Lung (tissue), 12 donors: Measurements from ENCODE around the gene WDPCP. TPM values are rescaled to one million over a fixed set of nuclear protein-coding genes. Genes with fewer than 3 reads are reported as not detected.

ENCODE experiments used
- ATAC-seq: fragments of 200-7000 bp; cut with Tn5 transposase; one replicate; pipeline ENCODE4 v1.9.1; 2020; ENCODE audit warnings: moderate number of reproducible peaks; ENCODE audit not compliant: insufficient read depth, low FRiP score
- DNase-seq, 3 donors: peaks; one replicate each; pipeline ENCODE4 v3.0.0-alpha.2; 2013 to 2017
- H3K27ac ChIP-seq, 2 donors: one replicate each; pipeline ENCODE4 v1.5.1; 2013; ENCODE audit warnings: mild to moderate bottlenecking in 2 of 2, moderate library complexity in 2 of 2, control low read depth in 1 of 2, inconsistent platforms in 1 of 2, low read depth in 1 of 2, low read length in 1 of 2
- H3K27me3 ChIP-seq, 3 donors: one replicate each; pipeline ENCODE4 v1.5.1; 2013; ENCODE audit warnings: low read length in 2 of 3; ENCODE audit not compliant: control insufficient read depth in 3 of 3, insufficient read depth in 3 of 3
- H3K36me3 ChIP-seq, 4 donors: one replicate each; pipeline ENCODE4 v1.5.1; 2013; ENCODE audit warnings: low read length in 4 of 4, mild to moderate bottlenecking in 1 of 4, moderate library complexity in 1 of 4; ENCODE audit not compliant: control insufficient read depth in 4 of 4, insufficient read depth in 4 of 4
- H3K4me1 ChIP-seq, 5 donors: one replicate each; pipeline ENCODE4 v1.5.1; 2013; ENCODE audit warnings: low read length in 5 of 5, mild to moderate bottlenecking in 2 of 5, moderate library complexity in 1 of 5; ENCODE audit not compliant: control insufficient read depth in 5 of 5, insufficient read depth in 5 of 5
- H3K4me3 ChIP-seq: one replicate; pipeline ENCODE4 v1.5.1; 2013; ENCODE audit warnings: mild to moderate bottlenecking, control low read depth, moderate library complexity
- H3K9ac ChIP-seq, 2 donors: one replicate each; pipeline ENCODE4 v1.5.1; 2013; ENCODE audit warnings: low read length in 2 of 2, control low read depth in 1 of 2; ENCODE audit not compliant: insufficient read depth in 1 of 2
- H3K9me3 ChIP-seq, 4 donors: one replicate each; pipeline ENCODE4 v1.5.1; 2013; ENCODE audit warnings: low read length in 3 of 4, mild to moderate bottlenecking in 1 of 4, moderate library complexity in 1 of 4; ENCODE audit not compliant: control insufficient read depth in 4 of 4, insufficient read depth in 3 of 4
- WGBS, 2 donors: extraction: QIAGEN DNeasy Blood & Tissue Kit; methylation state at CpG; one replicate each; pipeline ENCODE4 v1.1.7; 2013; 5-methylcytosine and 5-hydroxymethylcytosine counted together
- polyA plus RNA-seq, 2 donors: library from polyadenylated mRNA; stranded (reverse); fragments of 200-250 nt; gene quantifications; one replicate each; pipeline ENCODE4 v1.2.1, GENCODE V29; 2013
- total RNA-seq, 2 donors: library from RNA; depleted of rRNA in 1 of 2; stranded (reverse); fragments of >200 nt in 1 of 2; gene quantifications; one replicate each; pipeline ENCODE4 v1.2.1, GENCODE V29; 2014 to 2021
- TF ChIP-seq, protein P1 (sequence below): IDR thresholded peaks from 2 replicates; pipeline ENCODE4 v1.5.1; 2012; ENCODE audit warnings: mild to moderate bottlenecking; ENCODE audit errors: control extremely low read depth, extremely low read depth
- donor health status: control.
- donor health status: control.
- donor health status: Bipolar disorder and iron deficiency.
- donor health status: healthy.
- donor health status: DM: yes; HTN: yes; CAD: no.

Gene WDPCP
- total and polyA plus RNA-seq, 4 donors = 2.3 to 40.7 (median 8.6) TPM

- Histone ChIP-seq H3K27me3 (no peaks in the 10 kb centered on the region), H3K4me3 (no peak overlapping the region), H3K27ac (no peak overlapping the region), H3K9me3 (no peaks in the 10 kb centered on the region), H3K36me3 (no peaks in the 10 kb centered on the region), H3K4me1 (peaks cover 0 to 5% (median 0%) of the 10 kb centered on the region in 5 donors), H3K9ac (no peak overlapping the region)
- TF ChIP-seq, protein P1, sequence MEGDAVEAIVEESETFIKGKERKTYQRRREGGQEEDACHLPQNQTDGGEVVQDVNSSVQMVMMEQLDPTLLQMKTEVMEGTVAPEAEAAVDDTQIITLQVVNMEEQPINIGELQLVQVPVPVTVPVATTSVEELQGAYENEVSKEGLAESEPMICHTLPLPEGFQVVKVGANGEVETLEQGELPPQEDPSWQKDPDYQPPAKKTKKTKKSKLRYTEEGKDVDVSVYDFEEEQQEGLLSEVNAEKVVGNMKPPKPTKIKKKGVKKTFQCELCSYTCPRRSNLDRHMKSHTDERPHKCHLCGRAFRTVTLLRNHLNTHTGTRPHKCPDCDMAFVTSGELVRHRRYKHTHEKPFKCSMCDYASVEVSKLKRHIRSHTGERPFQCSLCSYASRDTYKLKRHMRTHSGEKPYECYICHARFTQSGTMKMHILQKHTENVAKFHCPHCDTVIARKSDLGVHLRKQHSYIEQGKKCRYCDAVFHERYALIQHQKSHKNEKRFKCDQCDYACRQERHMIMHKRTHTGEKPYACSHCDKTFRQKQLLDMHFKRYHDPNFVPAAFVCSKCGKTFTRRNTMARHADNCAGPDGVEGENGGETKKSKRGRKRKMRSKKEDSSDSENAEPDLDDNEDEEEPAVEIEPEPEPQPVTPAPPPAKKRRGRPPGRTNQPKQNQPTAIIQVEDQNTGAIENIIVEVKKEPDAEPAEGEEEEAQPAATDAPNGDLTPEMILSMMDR = no peak
- ATAC-seq (no peak), DNase-seq (no peak)
- WGBS, 2 donors = 98 to 99% methylated on average over 2 of the region's 2 CpGs
These were observed 51.0 kb downstream of the WDPCP start for GRCh38 chr2:63537306-63537705.

DNA sequence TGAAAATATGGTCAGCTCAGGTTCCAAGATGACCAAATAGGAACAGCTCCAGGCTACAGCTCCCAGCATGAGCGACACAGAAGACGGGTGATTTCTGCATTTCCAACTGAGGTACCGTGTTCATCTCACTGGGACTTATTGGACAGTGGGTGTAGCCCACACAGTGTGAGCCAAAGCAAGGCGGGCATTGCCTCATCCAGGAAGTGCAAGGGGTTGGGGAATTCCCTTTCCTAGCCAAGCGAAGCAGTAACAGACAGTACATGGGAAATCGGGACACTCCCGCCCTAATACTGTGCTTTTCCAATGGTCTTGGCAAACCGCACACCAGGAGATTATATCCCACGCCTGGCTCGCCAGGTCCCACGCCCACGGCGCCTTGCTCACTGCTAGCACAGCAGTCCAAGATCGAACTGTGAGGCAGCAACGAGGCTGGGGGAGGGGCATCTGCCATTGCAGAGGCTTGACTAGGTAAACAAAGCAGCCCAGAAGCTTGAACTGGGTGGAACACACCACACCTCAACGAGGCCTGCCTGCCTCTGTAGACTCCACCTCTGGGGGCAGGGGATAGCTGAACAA, 57.5 kb downstream of the WDPCP start:
- Histone ChIP-seq H3K27me3 (no peaks in the 10 kb centered on the region), H3K36me3 (no peaks in the 10 kb centered on the region), H3K4me3 (no peak overlapping the region), H3K27ac (no peak overlapping the region), H3K9me3 (peaks cover 0 to 8% (median 1%) of the 10 kb centered on the region in 4 donors), H3K4me1 (no peaks in the 10 kb centered on the region), H3K9ac (no peak overlapping the region)
- no peak for ATAC-seq
- DNase-seq = no peak
- TF ChIP-seq, protein P1 = no peak
- 87 to 92% methylated on average over 16 of the region's 16 CpGs for WGBS, 2 donors

- DNase-seq = no peak
- H3K27ac ChIP-seq = no peak overlapping the region
- WGBS, 2 donors = 71 to 76% methylated on average over 3 of the region's 3 CpGs
These were observed 62.4 kb downstream of the WDPCP start for GRCh38 chr2:63525905-63526304.

More at GRCh38 chr2:63525905-63526304, 62.4 kb downstream of the WDPCP start:
- no peak for ATAC-seq
- TF ChIP-seq, protein P1 = no peak
- Histone ChIP-seq H3K9me3 (peaks cover 2 to 10% (median 7%) of the 10 kb centered on the region in 4 donors), H3K4me3 (no peak overlapping the region), H3K9ac (no peak overlapping the region), H3K27me3 (no peaks in the 10 kb centered on the region), H3K36me3 (no peaks in the 10 kb centered on the region), H3K4me1 (no peaks in the 10 kb centered on the region)
